GM19372 (cell line): ENCODE measurements around the gene NOB1.

ENCODE experiments used
- ATAC-seq: cut with Tn5 transposase; IDR thresholded peaks from one replicate; pipeline ENCODE4 v1.9.1; 2021; ENCODE audit warnings: mild to moderate bottlenecking, low read depth, moderate library complexity; ENCODE audit not compliant: unreplicated experiment

Gene NOB1

GRCh38 chr16:69691980-69692911 is 62.5 kb downstream of the NOB1 start:
- ATAC-seq: no peak
